ENCODE data around the gene TMEM165.

TMEM165 gene

DNA sequence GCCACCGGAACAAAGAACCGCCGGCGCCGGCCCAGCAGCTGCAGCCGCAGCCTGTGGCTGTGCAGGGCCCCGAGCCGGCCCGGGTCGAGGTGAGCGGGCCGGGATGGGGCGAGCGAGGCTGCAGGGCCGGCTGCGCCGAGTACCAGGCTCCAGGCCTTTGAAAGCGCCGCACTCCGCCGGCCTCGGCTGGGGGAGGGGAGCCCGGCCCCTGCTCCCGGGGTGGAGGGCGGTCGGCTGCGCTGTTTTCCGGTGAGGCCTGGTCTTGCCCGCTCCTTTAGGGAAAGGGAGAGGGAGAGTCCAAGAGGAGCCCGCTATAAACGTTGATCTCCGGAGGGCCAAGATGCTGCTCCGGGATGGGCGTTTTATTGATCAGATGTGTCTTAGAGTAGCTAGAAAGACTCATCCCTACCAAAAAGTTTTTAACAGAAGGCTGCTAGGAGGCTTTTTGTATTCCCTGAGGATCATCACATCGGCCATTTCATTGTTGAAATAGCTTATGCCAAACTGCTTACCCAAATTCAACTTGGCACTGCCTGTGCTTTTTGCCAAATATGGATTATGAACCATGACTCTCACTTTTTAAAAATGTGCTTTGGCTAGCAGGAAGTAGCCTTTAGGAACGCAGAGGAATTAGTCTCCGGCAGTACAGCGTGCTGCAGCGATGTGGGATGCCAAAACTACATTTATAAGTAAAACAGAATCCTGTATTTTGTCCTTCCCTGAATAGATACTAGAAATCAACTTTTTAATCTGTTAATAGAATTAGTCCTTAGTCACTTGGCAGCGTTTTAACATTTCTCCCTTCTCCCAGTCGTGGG, 760 bp downstream of the TMEM165 start:
- H3K4me3 ChIP-seq (ENCODE audit: low read depth, low read length) = peak overlapping the region; percentile 92
- DNase-seq (ENCODE audit: low read depth) = no peak
- TF ChIP-seq, protein P1, sequence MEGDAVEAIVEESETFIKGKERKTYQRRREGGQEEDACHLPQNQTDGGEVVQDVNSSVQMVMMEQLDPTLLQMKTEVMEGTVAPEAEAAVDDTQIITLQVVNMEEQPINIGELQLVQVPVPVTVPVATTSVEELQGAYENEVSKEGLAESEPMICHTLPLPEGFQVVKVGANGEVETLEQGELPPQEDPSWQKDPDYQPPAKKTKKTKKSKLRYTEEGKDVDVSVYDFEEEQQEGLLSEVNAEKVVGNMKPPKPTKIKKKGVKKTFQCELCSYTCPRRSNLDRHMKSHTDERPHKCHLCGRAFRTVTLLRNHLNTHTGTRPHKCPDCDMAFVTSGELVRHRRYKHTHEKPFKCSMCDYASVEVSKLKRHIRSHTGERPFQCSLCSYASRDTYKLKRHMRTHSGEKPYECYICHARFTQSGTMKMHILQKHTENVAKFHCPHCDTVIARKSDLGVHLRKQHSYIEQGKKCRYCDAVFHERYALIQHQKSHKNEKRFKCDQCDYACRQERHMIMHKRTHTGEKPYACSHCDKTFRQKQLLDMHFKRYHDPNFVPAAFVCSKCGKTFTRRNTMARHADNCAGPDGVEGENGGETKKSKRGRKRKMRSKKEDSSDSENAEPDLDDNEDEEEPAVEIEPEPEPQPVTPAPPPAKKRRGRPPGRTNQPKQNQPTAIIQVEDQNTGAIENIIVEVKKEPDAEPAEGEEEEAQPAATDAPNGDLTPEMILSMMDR (IDR thresholded peaks at IDR 0.05; ENCODE audit: low read depth, low read length, missing control alignments) = no peak

DNA sequence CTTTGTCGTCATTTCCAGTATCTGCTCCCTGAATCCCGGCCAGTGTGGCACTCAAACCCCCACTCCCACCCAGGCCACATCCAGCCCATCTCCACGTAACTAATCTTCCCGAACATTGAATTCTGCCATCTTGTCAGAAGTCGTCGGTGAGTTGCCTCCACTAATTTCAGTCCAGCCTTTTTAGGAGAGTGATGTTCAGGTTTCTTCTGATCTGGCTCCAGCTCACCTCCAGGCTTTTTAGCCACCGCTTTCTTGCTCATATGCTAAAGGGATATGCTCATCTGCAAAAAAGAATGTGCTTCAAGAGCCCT, 1.3 kb downstream of the TMEM165 start:
- H3K4me3 ChIP-seq (ENCODE audit: low read depth, low read length) = peak overlapping the region; percentile 92
- TF ChIP-seq, protein P1 (IDR thresholded peaks at IDR 0.05; ENCODE audit: low read depth, low read length, missing control alignments) = no peak
- no peak for DNase-seq (ENCODE audit: low read depth)

DNA sequence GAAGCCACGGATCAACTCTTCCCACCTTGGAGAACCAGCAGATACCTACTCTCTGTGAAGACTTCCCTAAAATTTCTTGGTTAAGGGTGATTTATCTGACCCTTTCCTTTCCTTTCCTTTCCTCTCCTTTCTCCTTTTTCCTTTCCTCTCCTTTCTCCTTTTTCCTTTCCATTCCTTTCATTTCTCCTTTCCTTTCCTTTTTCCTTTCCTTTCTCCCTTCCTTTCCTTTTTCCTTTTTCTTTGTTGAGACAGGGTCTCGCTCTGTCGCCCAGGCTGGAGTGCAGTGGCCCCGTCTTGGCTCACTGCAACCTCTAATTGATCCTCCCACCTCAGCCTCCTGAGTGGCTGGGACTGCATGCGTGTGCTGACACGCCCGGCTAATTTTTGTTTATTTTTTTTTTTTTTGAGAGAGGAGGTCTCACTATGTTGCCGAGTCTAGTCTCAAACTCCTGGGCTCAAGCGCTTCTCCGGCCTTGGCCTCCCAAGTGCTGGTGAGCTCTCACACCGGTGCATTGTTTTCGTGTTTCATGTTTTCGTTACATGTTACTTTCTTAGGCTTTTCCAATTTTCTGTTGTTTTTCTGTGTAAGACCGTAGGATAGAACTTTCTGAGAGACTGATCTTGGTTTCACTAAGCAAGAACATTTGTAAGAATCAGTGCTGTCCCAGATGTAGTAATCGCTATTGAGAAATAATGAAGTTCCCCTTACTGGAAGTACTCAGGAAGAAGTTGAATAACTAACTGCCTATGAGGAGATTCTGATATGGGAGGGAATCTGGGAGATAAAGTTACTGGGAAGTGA, 2.0 kb downstream of the TMEM165 start:
- peak overlapping the region; percentile 92 for H3K4me3 ChIP-seq (ENCODE audit: low read depth, low read length)
- no peak for DNase-seq (ENCODE audit: low read depth)
- TF ChIP-seq, protein P1 (IDR thresholded peaks at IDR 0.05; ENCODE audit: low read depth, low read length, missing control alignments) = no peak

DNA sequence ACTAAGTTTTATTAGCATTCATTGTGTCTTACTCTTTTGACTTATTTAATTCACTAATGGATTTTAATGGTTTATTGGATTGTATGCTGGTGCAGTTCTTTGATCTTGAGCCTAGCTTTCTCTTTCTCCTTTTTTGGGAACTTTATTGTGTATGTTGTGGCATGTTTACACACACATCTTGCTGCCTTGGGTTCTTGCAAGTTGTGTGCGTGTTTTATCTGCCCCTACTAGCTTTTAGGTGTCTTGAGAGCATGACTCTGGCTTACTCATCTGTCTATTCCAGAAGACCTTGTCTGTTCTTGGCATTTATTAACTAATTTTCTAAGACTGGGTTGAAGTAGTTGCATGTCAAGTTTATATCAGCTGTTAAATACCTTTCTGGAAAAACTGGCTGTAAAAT, 2.7 kb downstream of the TMEM165 start:
- peak overlapping the region; percentile 92 for H3K4me3 ChIP-seq (ENCODE audit: low read depth, low read length)
- no peak for DNase-seq (ENCODE audit: low read depth)
- TF ChIP-seq, protein P1 (IDR thresholded peaks at IDR 0.05; ENCODE audit: low read depth, low read length, missing control alignments) = no peak

DNA sequence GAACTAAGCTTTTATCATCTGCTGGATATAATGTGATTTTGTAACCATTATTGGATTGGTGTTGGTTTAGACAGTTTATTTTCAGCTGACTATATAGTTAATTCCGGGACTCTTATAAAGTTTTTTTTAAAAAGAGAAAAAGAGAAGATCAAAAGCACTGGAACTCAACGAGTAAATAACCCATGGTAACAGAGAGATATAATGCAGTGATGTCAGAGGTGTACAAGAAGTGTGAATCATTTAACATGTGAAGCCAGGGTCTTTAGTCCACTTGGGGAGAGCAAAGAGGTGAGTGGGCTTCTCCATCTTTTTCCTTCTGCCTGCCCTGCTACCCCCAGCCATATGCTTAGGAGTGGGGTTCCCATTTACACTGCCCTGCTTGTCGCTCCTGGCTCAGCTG, 3.2 kb downstream of the TMEM165 start:
- no peak for DNase-seq (ENCODE audit: low read depth)
- TF ChIP-seq, protein P1 (IDR thresholded peaks at IDR 0.05; ENCODE audit: low read depth, low read length, missing control alignments) = no peak
- peak overlapping the region; percentile 11; the same call in 1 of the 2 replicates for H3K4me3 ChIP-seq (ENCODE audit: low read depth, low read length)

DNA sequence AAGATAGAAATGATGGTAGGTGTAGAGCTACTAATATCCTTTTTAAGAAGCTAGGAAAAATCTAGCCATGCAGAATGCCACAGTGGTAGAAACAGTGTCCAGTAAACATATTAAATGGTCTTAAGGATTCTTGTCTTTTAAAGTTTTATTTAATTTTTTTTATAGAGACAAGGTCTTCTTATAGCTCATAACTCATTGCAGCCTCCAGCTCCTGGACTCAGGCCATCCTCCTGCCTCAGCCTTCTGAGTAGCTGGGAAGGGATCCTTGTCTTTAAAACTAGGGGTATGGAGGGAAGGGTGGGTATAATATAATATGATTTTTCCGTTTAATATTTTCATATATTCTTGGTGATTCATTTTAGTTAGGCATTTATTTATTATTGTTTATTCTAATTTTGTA, 3.8 kb downstream of the TMEM165 start:
- no peak overlapping the region for H3K4me3 ChIP-seq (ENCODE audit: low read depth, low read length)
- no peak for DNase-seq (ENCODE audit: low read depth)
- TF ChIP-seq, protein P1 (IDR thresholded peaks at IDR 0.05; ENCODE audit: low read depth, low read length, missing control alignments) = no peak

All from GM12864 (cell line).